OCI-LY1 (cell line): Measurements from ENCODE around the gene XRCC6.

ENCODE experiments used
- CTCF ChIP-seq: fragments of 200-600 bp; sonication (generic), shearing (Covaris generic); IDR thresholded peaks from 2 replicates; pipeline ENCODE4 v1.5.1; 2017; ENCODE audit warnings: mild to moderate bottlenecking, antibody characterized with exemption, low read length, moderate library complexity, mixed read lengths
- EZH2 ChIP-seq: fragments of 200-600 bp; sonication (generic), shearing (Covaris generic); IDR thresholded peaks from 2 replicates; pipeline ENCODE4 v1.8.0; 2017; ENCODE audit warnings: borderline replicate concordance, mixed run types, mild to moderate bottlenecking, antibody characterized with exemption, low read length, moderate library complexity, mixed read lengths

GRCh38 chr22:41578818-41579217, 42.3 kb upstream of the XRCC6 start:
- TF ChIP-seq CTCF (no peak), EZH2 (no peak)
